Prostate gland (tissue), 2 donors: ENCODE results near the gene RSU1. TPM values are rescaled to one million over a fixed set of nuclear protein-coding genes. Genes with fewer than 3 reads are reported as not detected.

ENCODE experiments used
- DNase-seq: peaks from one replicate; pipeline ENCODE4 v3.0.0-alpha.2; 2019; ENCODE audit warnings: low spot score
- H3K27ac ChIP-seq, 2 donors: fragments of 200-600 bp; sonication (generic); 2 replicates each; pipeline ENCODE4 v1.5.1; 2017 to 2019
- H3K27me3 ChIP-seq: fragments of 200-600 bp; sonication (generic); replicated peaks from 2 replicates; pipeline ENCODE4 v1.5.1; 2019; ENCODE audit not compliant: insufficient read depth
- H3K36me3 ChIP-seq, 2 donors: fragments of 200-600 bp; sonication (generic); 1 replicate in 1 of 2; 2 replicates in 1 of 2; pipeline versions ENCODE4 v1.5.1 to v1.8.1; 2017 to 2019
- H3K4me1 ChIP-seq: fragments of 200-600 bp; sonication (generic); replicated peaks from 2 replicates; pipeline ENCODE4 v1.5.1; 2019
- H3K4me3 ChIP-seq, 2 donors: fragments of 200-600 bp; sonication (generic); 2 replicates each; pipeline ENCODE4 v1.5.1; 2017 to 2019
- H3K9me3 ChIP-seq: fragments of 200-600 bp; sonication (generic); 2 replicates; pipeline ENCODE4 v1.5.1; 2017
- POLR2A ChIP-seq: fragments of 450-650 bp; IDR thresholded peaks from one replicate; pipeline ENCODE4 v1.6.1; 2016; ENCODE audit warnings: antibody characterized with exemption, mild to moderate bottlenecking
- POLR2AphosphoS5 ChIP-seq: sonication (generic); formaldehyde crosslinking; IDR thresholded peaks from one replicate; pipeline ENCODE4 v1.6.1; 2017; ENCODE audit warnings: antibody characterized with exemption
- WGBS: methylation state at CpG from one replicate; pipeline ENCODE4 v1.1.5; 2018; 5-methylcytosine and 5-hydroxymethylcytosine counted together
- intact Hi-C: fragments of 100-400 bp; cut with DNase I; formaldehyde crosslinking; loops from one replicate; pipeline ENCODE4 v1.14.2; 2022
- total RNA-seq, 2 donors: library from RNA; depleted of rRNA; stranded (reverse); fragments of >200 nt; gene quantifications; one replicate each; pipeline ENCODE4 v1.1.0, GENCODE V29; 2016
- TF ChIP-seq, protein P1 (sequence below), 4 experiments: fragments of 200-600 bp in 2 of 4; fragments of 450-650 bp in 2 of 4; sonication (generic) in 2 of 4; IDR thresholded peaks; 1 replicate in 3 of 4; 2 replicates in 1 of 4; pipeline ENCODE4 v1.5.1; 2016 to 2019; ENCODE audit warnings: antibody characterized with exemption in 4 of 4, mild to moderate bottlenecking in 2 of 4, moderate library complexity in 2 of 4

The RSU1 gene
- total RNA-seq, 2 donors from 2014 or later: 32.2 to 49.3 TPM

DNA sequence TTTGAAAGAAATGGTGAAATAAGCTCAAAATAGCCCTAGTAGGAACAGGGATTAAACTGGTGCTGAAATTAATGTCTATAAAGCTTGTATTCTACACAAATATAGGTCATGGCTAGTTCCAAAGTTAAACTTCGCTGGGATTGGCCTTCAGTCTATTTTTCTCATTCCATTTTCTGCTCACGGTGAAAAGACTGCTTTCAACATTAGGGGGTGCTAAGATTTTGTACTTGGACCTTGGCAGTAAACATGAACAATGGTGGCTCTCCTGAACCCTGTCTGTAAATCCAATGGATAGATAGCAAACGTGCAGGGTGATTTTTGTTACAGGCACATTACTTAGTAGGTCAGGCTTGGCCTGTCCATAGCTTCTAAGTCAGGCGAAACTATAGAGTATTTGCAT lies 36.0 kb upstream of the RSU1 start:
- Histone ChIP-seq H3K9me3 (no peaks in the 10 kb centered on the region), H3K27ac (no peak overlapping the region), H3K4me1 (no peaks in the 10 kb centered on the region), H3K36me3 (no peaks in the 10 kb centered on the region), H3K4me3 (no peak overlapping the region), H3K27me3 (no peaks in the 10 kb centered on the region)
- TF ChIP-seq POLR2A (no peak), POLR2AphosphoS5 (no peak)
- TF ChIP-seq, protein P1, sequence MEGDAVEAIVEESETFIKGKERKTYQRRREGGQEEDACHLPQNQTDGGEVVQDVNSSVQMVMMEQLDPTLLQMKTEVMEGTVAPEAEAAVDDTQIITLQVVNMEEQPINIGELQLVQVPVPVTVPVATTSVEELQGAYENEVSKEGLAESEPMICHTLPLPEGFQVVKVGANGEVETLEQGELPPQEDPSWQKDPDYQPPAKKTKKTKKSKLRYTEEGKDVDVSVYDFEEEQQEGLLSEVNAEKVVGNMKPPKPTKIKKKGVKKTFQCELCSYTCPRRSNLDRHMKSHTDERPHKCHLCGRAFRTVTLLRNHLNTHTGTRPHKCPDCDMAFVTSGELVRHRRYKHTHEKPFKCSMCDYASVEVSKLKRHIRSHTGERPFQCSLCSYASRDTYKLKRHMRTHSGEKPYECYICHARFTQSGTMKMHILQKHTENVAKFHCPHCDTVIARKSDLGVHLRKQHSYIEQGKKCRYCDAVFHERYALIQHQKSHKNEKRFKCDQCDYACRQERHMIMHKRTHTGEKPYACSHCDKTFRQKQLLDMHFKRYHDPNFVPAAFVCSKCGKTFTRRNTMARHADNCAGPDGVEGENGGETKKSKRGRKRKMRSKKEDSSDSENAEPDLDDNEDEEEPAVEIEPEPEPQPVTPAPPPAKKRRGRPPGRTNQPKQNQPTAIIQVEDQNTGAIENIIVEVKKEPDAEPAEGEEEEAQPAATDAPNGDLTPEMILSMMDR (IDR thresholded peaks at IDR 0.05): no peak
- no peak for DNase-seq
- intact Hi-C loops: no loop called here
- WGBS: 64% methylated on average over 4 of the region's 4 CpGs

DNA sequence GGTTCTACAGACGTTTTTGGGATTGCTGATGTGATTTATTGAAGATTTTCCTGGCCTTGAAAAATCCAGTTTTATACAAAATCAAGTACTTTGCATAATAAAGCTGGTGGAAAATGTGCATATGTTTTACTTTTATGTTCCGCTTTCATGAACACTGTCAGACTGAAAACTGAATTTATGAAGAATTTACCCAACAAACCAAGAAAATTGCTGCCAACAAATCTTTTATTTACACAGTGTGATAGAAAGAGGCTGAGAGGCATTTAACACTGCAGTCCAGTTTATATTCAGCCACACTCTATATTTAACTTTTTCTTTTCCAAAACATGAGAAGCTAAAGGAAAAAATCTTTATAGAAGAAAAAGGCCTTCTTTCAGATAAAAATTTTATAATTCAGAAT lies 35.4 kb upstream of the RSU1 start:
- intact Hi-C loops: no loop called here
- Histone ChIP-seq H3K4me3 (no peak overlapping the region), H3K36me3 (no peaks in the 10 kb centered on the region), H3K4me1 (no peaks in the 10 kb centered on the region), H3K9me3 (no peaks in the 10 kb centered on the region), H3K27ac (no peak overlapping the region), H3K27me3 (no peaks in the 10 kb centered on the region)
- no peak for DNase-seq
- WGBS: 63% methylated on average over 2 of the region's 2 CpGs
- TF ChIP-seq POLR2AphosphoS5 (no peak), POLR2A (no peak)
- TF ChIP-seq, protein P1 (IDR thresholded peaks at IDR 0.05): no peak

DNA sequence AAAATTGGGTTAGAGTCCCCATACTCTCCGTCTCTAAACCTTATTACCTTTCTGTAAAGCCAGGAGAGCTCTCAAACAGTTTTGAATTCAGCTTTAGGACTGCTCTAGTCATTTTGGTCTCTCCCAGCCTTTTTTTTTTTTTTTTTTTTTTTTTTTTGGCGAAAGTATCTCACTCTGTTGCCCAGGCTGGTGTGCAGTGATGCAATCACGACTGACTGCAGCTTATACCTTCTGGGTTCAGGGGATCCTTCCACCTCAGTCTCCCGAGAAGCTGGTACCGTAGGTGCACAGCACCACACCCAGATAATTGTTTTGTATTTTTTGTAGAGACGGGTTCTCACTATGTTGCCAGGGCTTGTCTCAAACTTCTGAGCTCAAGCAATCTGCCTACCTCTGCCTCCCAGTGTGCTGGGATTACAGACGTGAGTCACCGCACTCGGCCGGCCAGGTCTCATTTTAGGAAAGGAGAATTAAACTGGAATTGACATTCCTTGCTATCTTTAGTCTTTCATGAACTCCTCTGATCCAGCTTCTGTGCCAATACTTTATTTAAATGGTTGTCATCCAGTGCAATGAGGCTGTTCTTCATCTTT lies 31.4 kb upstream of the RSU1 start:
- Histone ChIP-seq H3K4me3 (no peak overlapping the region), H3K4me1 (no peaks in the 10 kb centered on the region), H3K36me3 (no peaks in the 10 kb centered on the region), H3K27ac (no peak overlapping the region), H3K27me3 (no peaks in the 10 kb centered on the region), H3K9me3 (no peaks in the 10 kb centered on the region)
- TF ChIP-seq, protein P1 (IDR thresholded peaks at IDR 0.05): no peak
- TF ChIP-seq POLR2AphosphoS5: no peak
- TF ChIP-seq POLR2A: no peak
- intact Hi-C loops: no loop called here
- 80% methylated on average over 10 of the region's 10 CpGs for WGBS
- DNase-seq: no peak

GRCh38 chr10:16847644-16848043 lies 30.4 kb upstream of the RSU1 start:
- H3K27me3 ChIP-seq: no peaks in the 10 kb centered on the region
- H3K4me1 ChIP-seq: no peaks in the 10 kb centered on the region
- intact Hi-C loops: no loop called here
- H3K27ac ChIP-seq: no peak overlapping the region
- H3K9me3 ChIP-seq: no peaks in the 10 kb centered on the region
- WGBS: 24% methylated on average over 6 of the region's 6 CpGs
- H3K36me3 ChIP-seq: no peaks in the 10 kb centered on the region
- TF ChIP-seq POLR2A: no peak
- TF ChIP-seq, protein P1 (IDR thresholded peaks at IDR 0.05): no peak
- no peak for DNase-seq
- no peak overlapping the region for H3K4me3 ChIP-seq

GRCh38 chr10:16845248-16845647 lies 28.0 kb upstream of the RSU1 start:
- Histone ChIP-seq H3K27ac (no peak overlapping the region), H3K4me1 (no peaks in the 10 kb centered on the region), H3K4me3 (no peak overlapping the region), H3K9me3 (no peaks in the 10 kb centered on the region), H3K36me3 (no peaks in the 10 kb centered on the region), H3K27me3 (no peaks in the 10 kb centered on the region)
- intact Hi-C loops: no loop called here
- TF ChIP-seq POLR2A: no peak
- TF ChIP-seq POLR2AphosphoS5: no peak
- TF ChIP-seq, protein P1 (IDR thresholded peaks at IDR 0.05): no peak
- DNase-seq: no peak
